ENCODE data around the gene SIK3. TPM values are rescaled to one million over a fixed set of nuclear protein-coding genes. Genes with fewer than 3 reads are reported as not detected.
"Not testable (repeated sequence)": the region's sequence is repeated elsewhere in the genome, so short reads cannot be mapped to it uniquely, and the experiment has no call there.

The SIK3 gene
- total RNA-seq, 1 donor from 2014 or later, result 38.4 TPM

DNA sequence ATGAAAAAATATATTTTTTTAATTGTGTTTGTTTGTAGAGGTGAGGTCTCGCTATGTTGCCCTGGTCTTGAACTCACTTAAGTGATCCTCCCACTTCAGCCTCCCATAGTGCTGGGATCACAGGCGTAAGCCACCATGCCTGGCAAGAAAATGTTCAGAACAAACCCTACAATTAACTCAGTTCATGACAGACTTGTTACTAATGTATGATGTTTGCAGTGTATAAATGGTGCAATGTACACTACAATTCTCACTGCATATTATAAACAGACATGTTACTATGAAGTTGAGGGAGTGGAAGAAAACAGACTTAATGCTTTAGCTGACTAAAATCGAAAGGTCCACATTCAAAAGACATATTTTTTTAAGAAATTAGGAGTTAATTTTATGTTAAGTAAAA is 59.0 kb downstream of the SIK3 start:
- peak overlapping the region; percentile 13 for H3K27ac Mint-ChIP-seq
- peaks cover 5% of the 10 kb centered on the region for H3K36me3 Mint-ChIP-seq (ENCODE audit: low read depth)
- H3K27me3 Mint-ChIP-seq, result no peaks in the 10 kb centered on the region
- no peak overlapping the region for H3K4me3 Mint-ChIP-seq
- H3K9me3 Mint-ChIP-seq, result no peaks in the 10 kb centered on the region
- intact Hi-C loops (cut with micrococcal nuclease), result no loop called here
- peak; percentile 42 for DNase-seq
- peaks cover 43% of the 10 kb centered on the region for H3K4me1 Mint-ChIP-seq

- intact Hi-C loops (cut with micrococcal nuclease), result loop anchor here (1.0 kb wide), 1 partner anchor 11 kb away; no protein-coding TSS in a partner anchor
- Mint-ChIP-seq H3K36me3 (ENCODE audit: low read depth) (peaks cover 3% of the 10 kb centered on the region), H3K9me3 (no peaks in the 10 kb centered on the region), H3K27me3 (no peaks in the 10 kb centered on the region), H3K27ac (peak overlapping the region; percentile 55), H3K4me3 (no peak overlapping the region), H3K4me1 (peaks cover 43% of the 10 kb centered on the region)
- peak; percentile 32 for DNase-seq
Measured at GRCh38 chr11:117037975-117038350, 60.3 kb downstream of the SIK3 start.

DNA sequence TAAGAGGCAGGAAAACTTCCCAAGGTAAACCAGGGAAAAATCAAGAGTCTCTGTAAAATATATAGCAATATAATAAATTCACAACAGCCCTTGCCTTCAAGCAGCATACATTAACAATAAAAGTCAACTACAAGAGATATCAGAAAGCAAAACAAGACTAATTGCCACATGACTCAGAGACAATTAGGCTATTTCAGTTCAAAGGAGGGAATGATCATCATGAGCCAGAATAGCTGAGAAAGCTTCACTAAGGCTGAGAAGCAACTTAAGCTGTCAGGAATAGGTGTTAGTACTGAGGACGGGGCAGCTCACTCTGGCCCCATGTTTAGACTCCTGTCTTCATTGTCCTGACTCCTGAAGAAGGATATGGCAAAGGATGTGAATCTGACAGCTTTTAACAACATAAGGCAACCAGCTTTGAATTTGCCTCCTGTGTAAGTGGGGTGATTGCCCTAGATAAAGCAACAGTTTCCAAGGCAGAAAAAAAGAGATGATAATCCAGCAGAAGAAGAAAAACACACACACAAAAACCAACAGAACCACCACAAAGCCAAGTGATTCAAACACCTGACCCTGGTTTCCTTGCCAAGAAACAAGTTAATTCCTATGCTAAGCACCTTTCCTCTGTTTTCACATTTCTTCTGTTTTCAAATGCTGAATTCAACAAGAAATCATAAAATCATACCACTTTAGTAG is 60.8 kb downstream of the SIK3 start:
- H3K27me3 Mint-ChIP-seq, result no peaks in the 10 kb centered on the region
- H3K4me3 Mint-ChIP-seq, result no peak overlapping the region
- peak; percentile 61 for DNase-seq
- H3K27ac Mint-ChIP-seq, result peak overlapping the region; percentile 49
- peaks cover 3% of the 10 kb centered on the region for H3K36me3 Mint-ChIP-seq (ENCODE audit: low read depth)
- intact Hi-C loops (cut with micrococcal nuclease), result loop anchor here (1.0 kb wide), 1 partner anchor 10 kb away; no protein-coding TSS in a partner anchor
- peaks cover 40% of the 10 kb centered on the region for H3K4me1 Mint-ChIP-seq
- no peaks in the 10 kb centered on the region for H3K9me3 Mint-ChIP-seq

DNA sequence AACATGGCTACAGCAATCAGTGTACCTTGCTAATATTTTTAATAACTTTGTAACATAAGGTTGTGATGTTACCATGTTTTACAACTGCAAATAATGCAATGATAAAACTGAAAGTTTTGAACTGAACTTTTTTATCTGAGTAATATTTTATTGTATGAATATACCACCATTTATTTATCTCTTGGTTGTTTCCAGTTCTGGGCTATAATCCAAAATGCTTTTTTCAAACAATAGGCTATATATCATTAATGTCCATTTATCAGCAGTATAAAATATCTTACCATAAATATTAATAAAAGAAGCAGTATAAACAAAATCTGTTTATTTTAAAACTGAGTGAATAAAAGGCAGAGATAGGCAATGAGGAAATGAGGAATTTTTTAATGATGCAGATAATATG is 63.3 kb downstream of the SIK3 start:
- intact Hi-C loops (cut with micrococcal nuclease), result no loop called here

DNA sequence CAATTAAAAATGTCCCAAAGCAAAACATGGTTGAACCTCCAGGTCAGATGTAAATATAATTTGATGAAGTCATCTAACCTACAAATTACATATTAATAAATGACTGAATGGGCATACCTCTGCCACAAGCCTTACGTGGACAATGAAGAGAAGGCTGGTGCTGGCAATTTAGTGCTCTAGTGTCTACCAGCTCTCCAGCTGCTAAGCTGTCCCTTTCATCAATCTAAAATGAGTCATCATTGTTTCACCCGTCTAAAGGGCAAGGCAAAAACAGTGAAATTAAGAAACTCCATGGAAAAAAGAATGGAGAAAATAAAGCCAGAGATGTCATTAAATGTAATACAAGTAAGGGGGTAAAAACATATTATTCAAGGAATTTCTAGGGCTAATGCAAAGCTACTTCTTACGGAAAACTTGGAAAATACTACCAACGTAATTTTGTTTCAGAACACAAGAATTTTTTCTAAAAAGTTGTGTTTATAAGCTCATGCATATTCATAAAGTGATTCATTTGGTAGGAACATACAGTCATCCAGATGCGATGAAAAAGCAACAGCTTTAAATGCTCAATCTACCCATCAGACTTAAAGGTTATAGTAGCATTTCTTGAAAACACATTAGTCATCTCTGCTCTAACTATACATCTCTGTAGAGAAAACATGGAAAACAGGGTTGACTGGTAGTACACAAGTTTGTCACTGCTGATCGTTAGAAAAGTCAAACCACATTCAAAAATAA is 71.5 kb downstream of the SIK3 start:
- Mint-ChIP-seq H3K27me3 (no peaks in the 10 kb centered on the region), H3K27ac (peak overlapping the region; percentile 92), H3K4me3 (peak overlapping the region; percentile 36), H3K36me3 (ENCODE audit: low read depth) (peaks cover 12% of the 10 kb centered on the region), H3K9me3 (no peaks in the 10 kb centered on the region), H3K4me1 (peaks cover 54% of the 10 kb centered on the region)
- intact Hi-C loops (cut with micrococcal nuclease), result loop anchor here (1.0 to 10.0 kb wide), 9 partner anchors 11 to 252 kb away; partner anchors contain the start of gene BUD13
- peak; percentile 53 for DNase-seq

More for the DNA sequence above, 63.3 kb downstream of the SIK3 start:
- Mint-ChIP-seq H3K27me3 (no peaks in the 10 kb centered on the region), H3K9me3 (no peaks in the 10 kb centered on the region), H3K36me3 (ENCODE audit: low read depth) (peaks cover 6% of the 10 kb centered on the region), H3K4me1 (peaks cover 29% of the 10 kb centered on the region), H3K4me3 (no peak overlapping the region), H3K27ac (no peak overlapping the region)
- no peak for DNase-seq

DNA sequence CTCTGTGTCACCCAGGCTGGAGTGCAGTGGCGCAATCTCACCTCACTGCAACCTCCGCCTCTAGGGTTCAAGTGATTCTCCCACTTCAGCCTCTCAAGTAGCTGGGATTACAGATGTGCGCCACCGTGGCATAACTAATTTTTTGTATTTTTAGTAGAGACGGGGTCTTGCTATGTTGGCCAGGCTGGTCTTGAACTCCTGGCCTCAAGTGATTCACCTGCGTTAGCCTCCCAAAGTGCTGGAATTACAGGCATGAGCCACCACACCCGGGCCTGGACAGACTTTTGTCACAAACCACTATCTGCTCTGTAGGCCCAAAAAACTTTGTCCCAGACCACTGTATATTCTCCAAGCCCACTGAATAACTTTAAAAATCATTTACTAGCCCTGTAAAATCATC is 74.5 kb downstream of the SIK3 start:
- intact Hi-C loops (cut with micrococcal nuclease), result loop anchor here (2.0 to 10.0 kb wide), 2 partner anchors 21 to 249 kb away; partner anchors contain the start of gene BUD13

DNA sequence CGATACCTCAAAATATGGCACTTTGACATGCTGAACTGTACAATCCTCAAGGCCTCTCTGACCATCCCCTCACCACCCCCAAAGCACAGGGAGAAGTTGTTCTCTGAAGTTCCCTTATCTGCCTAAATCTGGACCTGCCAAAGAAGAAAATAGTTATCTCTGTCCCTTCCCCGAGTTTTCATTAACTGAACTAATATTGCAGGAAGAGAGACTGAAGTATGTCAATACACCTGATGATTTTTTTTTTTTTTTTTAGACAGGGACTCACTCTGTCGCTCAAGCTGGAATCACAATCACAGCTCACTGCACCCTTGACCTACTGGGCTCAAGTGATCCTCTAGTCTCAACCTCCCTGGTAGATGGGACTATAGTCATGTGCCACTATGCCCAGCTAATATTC is 75.0 kb downstream of the SIK3 start:
- Mint-ChIP-seq H3K9me3 (no peaks in the 10 kb centered on the region), H3K36me3 (ENCODE audit: low read depth) (peaks cover 8% of the 10 kb centered on the region), H3K4me1 (peaks cover 67% of the 10 kb centered on the region), H3K27ac (peak overlapping the region; percentile 80), H3K27me3 (no peaks in the 10 kb centered on the region), H3K4me3 (peak overlapping the region; percentile 38)
- intact Hi-C loops (cut with micrococcal nuclease), result loop anchor here (2.0 to 10.0 kb wide), 2 partner anchors 20 to 248 kb away; partner anchors contain the start of gene BUD13
- peak; percentile 56 for DNase-seq

More for the DNA sequence above, 74.5 kb downstream of the SIK3 start:
- H3K27me3 Mint-ChIP-seq, H3K4me3 Mint-ChIP-seq, H3K9me3 Mint-ChIP-seq: not testable (repeated sequence)
- DNase-seq, result peak; percentile 39
- peaks cover 10% of the 10 kb centered on the region for H3K36me3 Mint-ChIP-seq (ENCODE audit: low read depth)
- peaks cover 69% of the 10 kb centered on the region for H3K4me1 Mint-ChIP-seq
- H3K27ac Mint-ChIP-seq, result peak overlapping the region; percentile 20

DNA sequence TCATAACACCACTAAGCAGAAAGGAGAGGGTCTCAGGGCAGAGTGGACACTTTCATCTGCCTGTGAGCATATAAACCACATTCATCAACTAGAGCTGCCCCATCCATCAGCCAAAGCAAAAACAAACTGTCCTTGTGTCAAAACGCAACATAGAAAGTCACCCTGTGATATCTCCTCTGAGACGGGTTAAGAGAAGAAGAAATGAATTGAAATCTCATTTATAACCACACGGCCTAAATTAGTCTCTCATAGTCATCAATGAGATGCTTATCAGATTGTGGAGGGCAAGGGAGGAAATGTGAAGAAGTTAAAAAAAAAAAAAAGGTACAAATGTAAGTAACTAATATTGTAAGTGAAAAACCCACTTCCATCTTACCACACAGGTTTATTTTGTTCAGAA is 75.7 kb downstream of the SIK3 start:
- Mint-ChIP-seq H3K27ac (peak overlapping the region; percentile 80), H3K27me3 (no peaks in the 10 kb centered on the region), H3K9me3 (no peaks in the 10 kb centered on the region), H3K36me3 (ENCODE audit: low read depth) (peaks cover 8% of the 10 kb centered on the region), H3K4me3 (peak overlapping the region; percentile 38), H3K4me1 (peaks cover 64% of the 10 kb centered on the region)
- intact Hi-C loops (cut with micrococcal nuclease), result loop anchor here (1.0 to 10.0 kb wide), 5 partner anchors 11 to 248 kb away; partner anchors contain the start of gene BUD13
- peak; percentile 65 for DNase-seq

GRCh38 chr11:117020869-117021564 is 77.2 kb downstream of the SIK3 start:
- intact Hi-C loops (cut with micrococcal nuclease), result loop anchor here (2.0 to 10.0 kb wide), 2 partner anchors 90 to 246 kb away; partner anchors contain the start of gene BUD13
- Mint-ChIP-seq H3K27me3 (no peaks in the 10 kb centered on the region), H3K4me1 (peaks cover 51% of the 10 kb centered on the region), H3K4me3 (peak overlapping the region; percentile 36), H3K9me3 (no peaks in the 10 kb centered on the region), H3K27ac (peak overlapping the region; percentile 66), H3K36me3 (ENCODE audit: low read depth) (peaks cover 6% of the 10 kb centered on the region)
- peak; percentile 59 for DNase-seq

- intact Hi-C loops (cut with micrococcal nuclease), result loop anchor here (2.0 to 10.0 kb wide), 2 partner anchors 89 to 245 kb away; partner anchors contain the start of gene BUD13
- Mint-ChIP-seq H3K4me3 (peak overlapping the region; percentile 18), H3K4me1 (peaks cover 49% of the 10 kb centered on the region), H3K9me3 (no peaks in the 10 kb centered on the region), H3K27me3 (no peaks in the 10 kb centered on the region), H3K27ac (peak overlapping the region; percentile 66), H3K36me3 (ENCODE audit: low read depth) (peaks cover 6% of the 10 kb centered on the region)
- peak; percentile 56 for DNase-seq
Measured at GRCh38 chr11:117020287-117020686, 77.9 kb downstream of the SIK3 start.

- H3K36me3 Mint-ChIP-seq (ENCODE audit: low read depth), result peaks cover 5% of the 10 kb centered on the region
- peak overlapping the region; percentile 18 for H3K4me3 Mint-ChIP-seq
- peak overlapping the region; percentile 66 for H3K27ac Mint-ChIP-seq
- peak; percentile 64 for DNase-seq
- intact Hi-C loops (cut with micrococcal nuclease), result loop anchor here (2.0 to 10.0 kb wide), 2 partner anchors 89 to 245 kb away; partner anchors contain the start of gene BUD13
- no peaks in the 10 kb centered on the region for H3K27me3 Mint-ChIP-seq
- H3K9me3 Mint-ChIP-seq, result no peaks in the 10 kb centered on the region
- peaks cover 45% of the 10 kb centered on the region for H3K4me1 Mint-ChIP-seq
Measured at GRCh38 chr11:117019871-117020270, 78.4 kb downstream of the SIK3 start.

- intact Hi-C loops (cut with micrococcal nuclease), result no loop called here
- Mint-ChIP-seq H3K4me1 (peaks cover 31% of the 10 kb centered on the region), H3K27ac (no peak overlapping the region), H3K36me3 (ENCODE audit: low read depth) (peaks cover 4% of the 10 kb centered on the region), H3K9me3 (no peaks in the 10 kb centered on the region), H3K4me3 (no peak overlapping the region), H3K27me3 (no peaks in the 10 kb centered on the region)
- DNase-seq, result no peak
Measured at GRCh38 chr11:117017456-117017855, 80.8 kb downstream of the SIK3 start.

GRCh38 chr11:117016747-117017146 is 81.5 kb downstream of the SIK3 start:
- Mint-ChIP-seq H3K4me1 (peaks cover 32% of the 10 kb centered on the region), H3K9me3 (no peaks in the 10 kb centered on the region), H3K27me3 (no peaks in the 10 kb centered on the region), H3K4me3 (no peak overlapping the region), H3K36me3 (ENCODE audit: low read depth) (peaks cover 4% of the 10 kb centered on the region), H3K27ac (no peak overlapping the region)
- no peak for DNase-seq
- intact Hi-C loops (cut with micrococcal nuclease), result no loop called here

Data from activated CD4-positive, alpha-beta T cell treated with anti-CD3 and anti-CD28 coated beads, Interleukin-2, amount 10 ng/mL, durations not matched to agents 24 days and 14 days (primary cell).